Measurements from ENCODE around the gene ZNF282.

- no peak for TF ChIP-seq POLR2A (IDR thresholded peaks at IDR 0.05; ENCODE audit: extremely low read depth, insufficient read length)
- TF ChIP-seq MAX (IDR thresholded peaks at IDR 0.05; ENCODE audit: low read depth, low read length) = no peak
Observed at GRCh38 chr7:149194799-149195179, 557 bp upstream of the ZNF282 start.
